HG03439 (cell line): ENCODE data around the gene SEMA4D.

Experiments
- ATAC-seq: cut with Tn5 transposase; IDR thresholded peaks from one replicate; pipeline ENCODE4 v1.9.1; 2021; ENCODE audit warnings: mild to moderate bottlenecking, moderate library complexity; ENCODE audit not compliant: unreplicated experiment

Gene SEMA4D

GRCh38 chr9:89432986-89433530 is 64.9 kb downstream of the SEMA4D start:
- no peak for ATAC-seq

DNA sequence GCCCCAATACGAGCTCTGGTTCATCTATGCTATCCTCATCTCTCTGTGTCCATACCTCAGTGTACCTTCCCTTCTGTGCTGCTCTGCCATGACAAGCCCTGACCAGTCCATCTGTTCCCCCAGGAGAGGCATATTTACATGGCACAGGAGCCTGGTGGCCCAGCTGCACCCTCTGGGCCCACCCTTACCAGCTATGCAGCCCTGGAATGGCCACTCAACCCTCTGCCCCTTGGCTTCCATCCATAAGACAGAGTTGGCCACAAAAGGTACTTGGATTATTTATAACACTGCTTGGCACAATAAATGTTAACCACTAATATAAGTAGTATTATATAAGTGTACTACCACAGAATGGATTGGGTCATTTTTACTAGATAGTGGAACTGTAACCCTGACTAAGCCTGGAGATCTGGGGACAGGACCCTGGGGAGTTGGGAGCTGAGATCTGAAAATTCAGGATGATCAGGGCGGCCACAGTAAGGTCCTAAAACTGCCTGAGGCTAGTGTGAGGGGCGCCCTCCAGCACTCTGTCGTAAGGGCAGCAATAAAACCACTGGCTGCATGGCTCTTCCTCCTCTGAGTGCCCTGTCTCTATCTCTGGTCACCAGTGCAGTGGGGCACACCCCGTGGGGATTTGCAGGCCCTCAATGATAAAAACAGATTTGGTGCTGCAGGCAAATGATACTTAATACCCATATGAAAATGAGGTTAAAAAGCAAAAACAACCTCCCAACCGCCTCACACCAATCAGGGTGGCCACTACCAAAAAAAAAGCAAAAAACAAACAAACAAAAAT is 65.8 kb downstream of the SEMA4D start:
- ATAC-seq: no peak

- no peak for ATAC-seq
Observed at GRCh38 chr9:89430995-89431394, 66.9 kb downstream of the SEMA4D start.

GRCh38 chr9:89428901-89429890 is 68.7 kb downstream of the SEMA4D start:
- ATAC-seq: no peak

DNA sequence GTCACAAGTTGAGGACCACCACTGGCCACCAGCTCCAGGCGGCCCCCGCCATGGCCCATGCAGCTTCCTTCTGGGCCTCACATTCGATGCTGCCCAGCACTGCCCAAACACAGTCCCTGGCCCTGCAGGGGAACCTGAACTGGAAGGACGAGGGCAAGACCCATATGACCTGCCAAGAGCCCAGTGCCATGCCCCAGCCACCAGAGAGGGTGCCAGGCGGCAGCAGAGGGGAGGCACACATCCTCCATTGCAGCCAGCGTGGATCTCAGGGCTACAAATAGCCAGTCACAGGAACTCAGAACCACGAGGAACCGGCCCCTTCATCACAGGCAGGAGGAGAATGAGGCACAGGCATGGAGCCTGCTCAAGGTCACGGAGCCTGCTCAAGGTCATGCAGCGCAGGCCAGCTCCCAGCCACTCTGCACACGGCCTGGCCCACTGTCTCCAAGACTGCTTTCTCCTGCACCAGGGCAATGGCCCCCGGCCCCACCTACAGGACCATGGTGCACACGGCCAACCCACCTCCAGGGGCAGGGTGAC is 69.6 kb downstream of the SEMA4D start:
- ATAC-seq: no peak

GRCh38 chr9:89427621-89428221 is 70.2 kb downstream of the SEMA4D start:
- no peak for ATAC-seq

- ATAC-seq: peak; percentile 75
Observed at GRCh38 chr9:89426384-89426961, 71.4 kb downstream of the SEMA4D start.

GRCh38 chr9:89425921-89426383 is 72.0 kb downstream of the SEMA4D start:
- peak; percentile 4 for ATAC-seq

DNA sequence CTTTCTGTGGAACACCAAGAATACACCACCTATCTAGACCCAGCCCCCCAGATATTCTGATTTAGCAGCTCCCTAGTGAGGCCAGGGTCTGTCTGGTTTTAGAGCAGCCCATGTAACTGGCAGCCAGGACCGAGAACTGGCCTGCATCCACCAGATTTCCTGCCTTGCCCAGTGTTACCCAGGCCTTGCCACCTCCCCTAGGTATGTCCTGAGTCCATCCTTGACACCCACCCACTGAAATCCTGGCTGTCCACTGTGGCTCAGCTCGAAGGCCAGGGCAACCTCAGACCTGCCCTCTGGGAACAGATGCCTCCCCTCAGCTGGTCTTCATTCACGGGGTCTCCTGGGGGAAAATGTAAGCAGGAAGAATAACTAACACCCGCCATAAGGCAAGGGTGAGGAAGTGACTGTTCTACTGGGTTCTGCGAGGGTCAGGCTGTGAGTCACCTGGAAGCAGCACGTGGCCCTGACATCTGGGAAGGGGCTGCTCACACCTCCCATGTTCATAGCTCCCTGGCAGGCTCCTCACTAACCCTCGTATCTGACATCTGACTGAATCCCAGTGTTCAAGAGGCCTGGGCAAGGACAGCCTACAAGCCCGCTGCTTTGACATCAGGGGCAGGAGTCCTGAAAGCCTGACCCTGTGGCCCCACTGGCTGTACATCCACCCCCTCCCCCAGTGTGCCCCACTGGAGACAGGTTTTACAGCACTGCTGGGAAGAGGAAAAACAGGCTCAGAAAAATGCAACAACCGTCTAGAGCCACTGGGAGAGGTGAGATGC is 72.7 kb downstream of the SEMA4D start:
- ATAC-seq: no peak

- no peak for ATAC-seq
Observed at GRCh38 chr9:89422151-89422975, 75.5 kb downstream of the SEMA4D start.

DNA sequence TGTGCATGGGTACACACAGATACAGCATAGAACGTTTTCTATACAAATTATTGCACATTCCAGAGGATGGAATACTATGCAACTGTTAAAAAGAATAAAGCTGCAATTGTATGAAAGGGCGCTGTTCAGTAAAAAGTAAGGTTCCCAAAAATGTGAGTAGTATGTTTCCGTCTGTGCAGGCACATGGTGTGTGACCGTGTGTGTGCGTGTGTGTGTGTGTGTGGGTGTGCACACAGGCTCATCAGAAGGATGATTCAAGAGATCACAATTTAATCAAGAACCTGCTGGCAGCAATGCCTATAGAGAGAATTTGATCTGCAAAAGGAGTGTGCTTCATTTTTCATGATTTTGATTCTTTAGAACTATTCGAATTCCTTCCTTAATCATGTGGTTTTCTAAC is 76.3 kb downstream of the SEMA4D start:
- ATAC-seq: no peak

GRCh38 chr9:89420397-89421178 is 77.3 kb downstream of the SEMA4D start:
- no peak for ATAC-seq

DNA sequence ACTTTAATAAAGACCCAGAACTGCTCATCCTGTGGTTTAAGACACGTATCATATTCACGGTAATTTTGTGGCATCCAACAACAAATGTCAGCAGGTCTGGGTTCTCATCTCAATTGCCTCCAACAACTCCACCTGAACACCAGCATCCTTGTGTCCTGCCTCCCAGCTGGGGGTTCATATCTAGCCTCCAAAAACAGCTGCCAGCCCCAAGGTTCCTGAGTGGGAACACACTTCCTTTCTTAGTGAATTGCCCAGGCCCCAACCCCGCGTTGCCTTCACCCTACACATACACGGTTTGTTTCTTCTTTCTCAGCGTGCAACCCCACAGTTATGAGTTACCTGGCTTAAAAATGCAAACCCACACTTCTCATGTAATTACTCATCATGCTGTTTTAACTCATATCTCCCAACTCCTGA is 77.9 kb downstream of the SEMA4D start:
- ATAC-seq: no peak

DNA sequence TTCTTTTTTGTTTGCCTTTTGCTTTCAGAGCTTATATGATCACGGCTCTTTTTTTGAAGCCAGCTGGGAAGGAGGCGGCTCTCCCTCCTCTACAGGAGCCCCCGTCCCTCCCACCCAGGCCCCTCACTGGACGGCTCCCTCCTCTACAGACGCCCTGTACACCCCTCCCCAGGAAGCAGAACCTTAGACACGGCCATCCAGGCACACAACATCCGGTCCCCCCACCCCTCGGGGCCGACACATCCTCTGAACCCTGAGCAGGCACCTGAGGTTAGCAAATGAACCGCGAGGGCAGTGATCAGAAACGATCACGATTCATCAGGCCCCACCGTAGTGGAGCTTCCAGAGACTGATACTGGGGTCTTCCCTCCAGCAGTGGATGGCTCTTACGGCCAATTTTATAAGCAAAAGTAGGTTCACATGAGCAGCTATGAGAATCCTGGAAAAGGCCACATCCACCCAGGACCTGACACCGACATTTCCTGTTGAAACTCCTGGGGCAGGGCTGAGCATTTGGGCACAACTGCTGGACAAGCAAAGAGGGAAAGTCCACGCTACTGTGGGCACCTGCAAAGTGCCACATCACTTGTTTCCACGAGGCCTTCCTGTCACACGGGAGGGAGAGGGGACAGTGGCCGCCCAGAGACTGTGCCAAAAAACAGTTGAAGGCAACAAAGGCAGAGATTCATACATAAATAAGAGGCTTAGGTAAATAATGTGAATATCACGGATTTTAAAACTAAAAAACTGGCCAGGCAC is 78.9 kb downstream of the SEMA4D start:
- ATAC-seq: peak; percentile 53

- ATAC-seq: peak; percentile 7
Observed at GRCh38 chr9:89418474-89418845, 79.5 kb downstream of the SEMA4D start.

GRCh38 chr9:89417832-89418473 is 80.0 kb downstream of the SEMA4D start:
- ATAC-seq: no peak
